ENCODE data around the gene FKBP10.

Gene FKBP10

GRCh38 chr17:41806685-41807445 lies 5.9 kb upstream of the FKBP10 start:
- TF ChIP-seq, protein P1, sequence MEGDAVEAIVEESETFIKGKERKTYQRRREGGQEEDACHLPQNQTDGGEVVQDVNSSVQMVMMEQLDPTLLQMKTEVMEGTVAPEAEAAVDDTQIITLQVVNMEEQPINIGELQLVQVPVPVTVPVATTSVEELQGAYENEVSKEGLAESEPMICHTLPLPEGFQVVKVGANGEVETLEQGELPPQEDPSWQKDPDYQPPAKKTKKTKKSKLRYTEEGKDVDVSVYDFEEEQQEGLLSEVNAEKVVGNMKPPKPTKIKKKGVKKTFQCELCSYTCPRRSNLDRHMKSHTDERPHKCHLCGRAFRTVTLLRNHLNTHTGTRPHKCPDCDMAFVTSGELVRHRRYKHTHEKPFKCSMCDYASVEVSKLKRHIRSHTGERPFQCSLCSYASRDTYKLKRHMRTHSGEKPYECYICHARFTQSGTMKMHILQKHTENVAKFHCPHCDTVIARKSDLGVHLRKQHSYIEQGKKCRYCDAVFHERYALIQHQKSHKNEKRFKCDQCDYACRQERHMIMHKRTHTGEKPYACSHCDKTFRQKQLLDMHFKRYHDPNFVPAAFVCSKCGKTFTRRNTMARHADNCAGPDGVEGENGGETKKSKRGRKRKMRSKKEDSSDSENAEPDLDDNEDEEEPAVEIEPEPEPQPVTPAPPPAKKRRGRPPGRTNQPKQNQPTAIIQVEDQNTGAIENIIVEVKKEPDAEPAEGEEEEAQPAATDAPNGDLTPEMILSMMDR (IDR thresholded peaks at IDR 0.05): no peak

- TF ChIP-seq, protein P1 (IDR thresholded peaks at IDR 0.05): no peak
These were observed 1.9 kb upstream of the FKBP10 start for GRCh38 chr17:41810659-41811548.

DNA sequence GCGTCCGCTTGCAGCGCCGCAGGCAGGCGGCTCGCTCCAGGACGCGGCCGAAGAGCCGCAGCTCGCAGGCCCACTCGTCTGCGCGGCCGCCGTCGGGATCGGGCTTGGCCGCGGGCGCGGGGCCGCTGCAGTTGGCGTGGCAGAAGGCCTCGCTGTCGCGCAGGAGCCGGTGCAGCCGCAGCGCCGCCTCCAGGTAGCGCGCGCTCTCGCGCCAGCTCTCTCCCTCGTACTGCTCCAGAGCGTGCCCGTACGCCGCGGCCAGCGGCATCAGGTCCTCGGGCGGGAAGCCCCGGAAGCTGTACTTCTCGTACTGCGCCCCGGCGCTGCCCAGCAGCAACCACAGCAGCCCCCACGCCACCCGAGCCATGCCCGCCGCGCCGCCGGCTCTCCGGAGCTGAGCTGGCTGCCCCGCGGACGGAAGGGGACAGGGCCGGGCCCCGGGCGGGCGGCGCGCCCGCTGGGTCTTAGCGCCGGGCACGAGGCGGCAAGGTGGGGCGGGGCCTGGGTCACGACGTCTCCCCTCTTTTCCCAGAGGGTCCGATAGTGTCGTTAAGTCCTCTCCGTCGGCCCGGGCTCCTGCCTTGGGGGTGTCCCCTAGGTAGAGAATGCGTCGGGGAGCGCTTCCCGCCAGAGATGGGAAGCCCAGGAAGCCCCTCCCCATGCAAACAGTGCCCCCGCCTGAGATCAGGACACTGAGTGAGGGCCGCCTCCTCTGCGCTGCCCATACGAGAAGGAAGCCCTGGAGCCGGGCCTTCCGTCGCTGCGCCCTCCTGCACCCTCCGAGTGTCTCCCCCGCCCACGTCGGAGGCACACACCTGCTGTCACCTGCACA lies 1.0 kb upstream of the FKBP10 start, which contains the start of gene P3H4:
Gene P3H4, minus strand, starts transcription at position 401 of the 832 bp plus-strand sequence. Its CDS starts 34 bp downstream, at position 367.
- TF ChIP-seq, protein P1 (IDR thresholded peaks at IDR 0.05): peak; percentile 80

DNA sequence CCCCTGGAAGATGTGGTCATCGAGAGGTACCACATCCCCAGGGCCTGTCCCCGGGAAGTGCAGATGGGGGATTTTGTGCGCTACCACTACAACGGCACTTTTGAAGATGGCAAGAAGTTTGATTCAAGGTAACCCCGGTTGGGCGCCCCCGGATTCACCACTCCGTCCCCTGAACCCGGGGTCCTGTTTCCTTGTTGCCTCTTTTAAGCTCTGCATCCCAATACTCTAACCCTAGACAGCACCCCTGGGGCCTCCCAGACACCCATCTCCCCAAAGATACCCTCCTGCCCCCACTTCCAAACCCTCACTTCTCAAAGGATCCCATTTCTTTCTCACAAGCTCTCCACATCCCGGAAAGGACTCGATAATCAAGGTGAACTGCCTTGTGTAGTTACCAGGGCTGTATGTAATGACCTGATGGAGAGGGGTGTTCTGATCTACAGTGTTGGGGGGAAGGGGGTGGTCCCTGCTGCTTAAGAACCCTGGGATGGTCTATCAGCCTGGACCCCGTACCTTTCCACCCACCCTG lies 412 bp downstream of the FKBP10 start:
- TF ChIP-seq, protein P1 (IDR thresholded peaks at IDR 0.05): no peak

DNA sequence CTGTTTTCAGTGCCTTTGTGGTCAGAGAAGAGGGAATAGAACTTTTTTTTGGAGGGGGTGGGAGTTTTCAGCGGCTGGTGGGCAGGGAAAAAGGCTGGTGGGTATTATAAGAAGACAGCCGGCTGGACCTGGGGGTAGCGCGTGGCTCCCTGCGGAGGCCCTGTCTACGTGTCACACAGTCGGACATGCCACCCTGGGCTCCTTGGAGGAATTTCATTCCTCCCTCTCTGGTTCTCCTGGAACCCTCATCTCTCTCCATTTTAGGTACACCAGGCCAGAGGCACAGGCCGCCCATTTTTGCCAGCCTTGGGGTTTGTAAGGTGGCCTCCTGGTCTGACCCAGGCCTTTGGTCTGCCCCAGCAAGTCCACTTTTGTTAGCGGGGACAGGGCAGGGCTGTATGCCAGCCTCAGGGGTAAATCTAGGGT lies 908 bp downstream of the FKBP10 start:
- TF ChIP-seq, protein P1 (IDR thresholded peaks at IDR 0.05): no peak

GRCh38 chr17:41814195-41814594 lies 1.4 kb downstream of the FKBP10 start:
- TF ChIP-seq, protein P1 (IDR thresholded peaks at IDR 0.05): no peak

Measured in LNCAP (cell line).